Amniotic stem cell (primary cell): Measurements from ENCODE around the gene HTATIP2.
"Not testable (repeated sequence)": the region's sequence is repeated elsewhere in the genome, so short reads cannot be mapped to it uniquely, and the experiment has no call there.

Experiments
- DNase-seq: peaks from one replicate; lab custom pipeline; 2025; lab: John Stamatoyannopoulos, UW

HTATIP2 gene

DNA sequence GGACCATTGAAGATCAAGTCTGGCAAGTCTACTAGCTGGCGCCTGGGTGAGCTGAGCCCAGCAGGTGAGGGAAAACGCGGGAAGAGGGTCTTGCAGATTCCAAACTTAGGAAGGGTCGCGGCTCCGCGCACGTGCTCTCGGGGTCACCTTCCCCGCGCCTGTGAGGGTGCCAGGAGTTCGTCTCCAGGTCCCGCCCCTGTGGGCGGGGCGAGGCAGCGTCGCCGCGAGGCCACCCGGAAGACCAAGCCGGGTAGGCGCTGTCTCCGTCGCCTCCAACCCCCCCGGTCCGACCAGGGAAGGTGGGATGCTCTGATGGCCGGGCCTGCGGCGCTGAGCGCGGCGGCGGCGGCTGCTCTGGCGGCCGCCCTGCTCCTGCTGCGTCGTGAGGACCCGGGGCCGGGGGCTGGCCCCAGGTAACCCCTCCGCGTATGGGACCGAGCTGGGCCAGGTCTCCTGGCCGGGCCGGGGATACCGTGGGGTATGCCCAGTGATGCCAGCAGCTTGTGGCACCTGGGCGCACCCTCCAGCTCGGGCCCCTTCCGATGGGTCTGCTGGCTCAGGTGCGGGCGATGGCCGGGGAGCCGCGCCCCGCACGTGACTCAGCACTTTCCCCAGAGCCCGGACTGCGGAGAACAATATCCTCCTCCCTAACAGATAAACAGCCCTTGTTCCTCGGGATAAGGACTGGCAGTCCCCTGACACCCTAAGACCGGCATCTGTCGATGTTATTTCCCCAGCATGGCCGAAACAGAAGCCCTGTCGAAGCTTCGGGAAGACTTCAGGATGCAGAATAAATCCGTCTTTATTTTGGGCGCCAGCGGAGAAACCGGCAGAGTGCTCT, at the start of gene HTATIP2:
HTATIP2 (plus strand) TSS at position 215 of the 841 bp plus-strand sequence; CDS start at position 739, 524 bp downstream.
- no peak for DNase-seq

DNA sequence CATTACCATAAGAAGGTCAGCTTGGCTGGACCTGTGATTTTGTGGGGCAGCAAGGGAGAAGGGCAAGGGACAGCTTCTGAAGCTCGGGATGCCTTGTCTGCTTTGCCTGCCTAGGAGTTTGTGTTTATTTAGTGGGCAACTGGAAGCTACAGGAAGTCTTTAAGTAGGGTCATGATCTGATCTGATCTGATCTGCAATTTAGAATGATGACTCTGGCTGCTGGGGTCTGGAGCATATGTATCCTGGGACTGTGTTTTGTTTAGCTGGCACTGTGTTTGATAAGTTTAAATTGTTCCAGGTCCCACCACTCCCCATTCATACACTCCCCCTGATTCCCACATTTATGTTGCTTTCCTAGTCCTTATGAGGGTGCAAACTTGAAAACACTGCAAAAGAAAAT, 47.7 kb upstream of the HTATIP2 start:
- no peak for DNase-seq

DNA sequence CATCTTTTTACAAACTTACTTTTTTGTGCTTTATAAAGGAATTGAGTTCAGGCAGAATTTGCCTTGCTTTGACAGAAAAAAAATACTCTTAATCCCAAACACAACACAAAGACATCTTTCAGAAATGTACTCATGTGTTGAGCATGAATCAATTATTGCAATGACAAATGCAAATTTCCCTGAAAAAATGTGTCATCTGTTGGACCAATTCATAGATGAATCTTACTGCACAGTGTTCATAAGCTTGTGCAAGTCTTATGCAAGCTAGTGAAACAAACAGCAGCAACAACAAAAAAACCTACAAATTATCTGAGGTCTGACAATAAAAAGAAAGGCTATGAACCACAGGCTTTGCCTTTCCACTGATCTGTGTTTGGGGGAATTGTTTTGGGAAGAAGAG, 42.3 kb upstream of the HTATIP2 start:
- no peak for DNase-seq

DNA sequence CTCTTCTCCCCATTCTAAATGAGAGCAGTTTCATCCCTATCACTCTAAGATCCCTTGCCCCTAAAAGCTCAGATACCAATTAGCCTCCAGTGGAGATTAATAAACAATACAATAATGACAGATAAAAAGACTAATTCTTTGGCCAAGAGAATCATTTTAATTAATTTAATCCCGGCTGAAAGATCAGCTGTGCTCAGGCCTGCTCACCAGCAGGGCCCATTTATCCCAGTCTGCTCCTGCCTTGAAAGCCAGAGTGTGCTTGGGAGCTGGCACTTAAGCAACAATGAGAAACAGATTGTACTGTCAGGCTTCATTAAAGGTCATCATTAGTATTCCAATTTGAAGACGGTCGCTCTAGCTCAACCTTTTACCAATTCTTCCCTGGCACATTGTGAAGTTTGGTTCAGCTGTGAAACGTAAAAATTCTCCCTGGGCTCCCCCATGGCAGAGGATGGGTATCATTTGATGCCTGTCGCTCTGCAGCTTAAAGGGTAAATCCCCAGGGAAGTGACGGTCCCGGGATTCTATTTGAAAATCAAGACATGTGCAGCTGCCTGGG, 36.1 kb upstream of the HTATIP2 start:
- DNase-seq: no peak

DNA sequence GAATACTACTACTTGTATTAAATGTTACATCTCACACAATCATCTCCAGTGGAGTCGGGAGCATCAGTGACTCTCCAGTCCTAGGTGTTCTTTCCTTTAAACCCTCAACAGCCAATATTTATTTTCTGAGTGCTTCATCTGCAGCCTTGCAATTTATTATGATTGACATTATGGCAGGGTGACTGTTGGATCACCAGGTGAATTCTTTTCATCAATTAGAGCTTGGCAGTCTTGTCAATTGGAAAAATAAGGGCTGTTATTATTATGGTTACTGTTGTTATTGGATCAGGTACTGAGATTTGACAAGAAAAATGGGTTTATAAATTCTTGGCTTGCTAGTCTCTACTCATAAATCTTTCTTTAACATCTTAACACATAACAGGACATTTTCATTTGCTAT, 27.5 kb upstream of the HTATIP2 start:
- DNase-seq: no peak

DNA sequence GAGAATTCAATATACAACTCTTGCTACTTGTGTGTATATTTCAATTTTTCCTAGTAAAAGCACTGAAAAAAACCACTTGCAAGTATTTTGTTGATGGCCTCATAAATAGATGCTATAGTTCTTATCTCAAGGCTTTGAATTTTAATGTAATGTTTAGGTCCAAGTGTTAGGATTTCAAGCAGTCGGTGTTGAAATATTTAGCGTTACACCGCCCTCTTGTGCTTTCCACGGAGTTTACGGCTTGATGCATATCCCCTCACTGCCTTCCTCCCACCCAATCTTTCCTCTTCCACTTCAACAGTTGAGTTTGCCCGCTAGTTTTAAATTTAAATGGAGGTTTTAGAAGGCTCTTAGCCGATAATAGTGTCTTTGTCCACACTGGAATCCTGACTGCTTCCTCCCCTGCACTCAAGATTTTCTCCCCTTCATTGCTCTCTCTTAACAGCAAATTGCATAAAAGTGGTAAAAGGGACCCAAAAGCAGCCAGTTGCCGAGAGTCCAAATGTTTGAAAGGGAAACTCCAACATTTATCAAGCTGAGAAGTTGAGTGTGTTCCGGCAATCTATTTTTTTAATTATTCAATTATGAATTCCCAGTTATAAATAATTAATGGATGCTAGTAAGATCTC, 25.9 kb upstream of the HTATIP2 start:
- no peak for DNase-seq

DNA sequence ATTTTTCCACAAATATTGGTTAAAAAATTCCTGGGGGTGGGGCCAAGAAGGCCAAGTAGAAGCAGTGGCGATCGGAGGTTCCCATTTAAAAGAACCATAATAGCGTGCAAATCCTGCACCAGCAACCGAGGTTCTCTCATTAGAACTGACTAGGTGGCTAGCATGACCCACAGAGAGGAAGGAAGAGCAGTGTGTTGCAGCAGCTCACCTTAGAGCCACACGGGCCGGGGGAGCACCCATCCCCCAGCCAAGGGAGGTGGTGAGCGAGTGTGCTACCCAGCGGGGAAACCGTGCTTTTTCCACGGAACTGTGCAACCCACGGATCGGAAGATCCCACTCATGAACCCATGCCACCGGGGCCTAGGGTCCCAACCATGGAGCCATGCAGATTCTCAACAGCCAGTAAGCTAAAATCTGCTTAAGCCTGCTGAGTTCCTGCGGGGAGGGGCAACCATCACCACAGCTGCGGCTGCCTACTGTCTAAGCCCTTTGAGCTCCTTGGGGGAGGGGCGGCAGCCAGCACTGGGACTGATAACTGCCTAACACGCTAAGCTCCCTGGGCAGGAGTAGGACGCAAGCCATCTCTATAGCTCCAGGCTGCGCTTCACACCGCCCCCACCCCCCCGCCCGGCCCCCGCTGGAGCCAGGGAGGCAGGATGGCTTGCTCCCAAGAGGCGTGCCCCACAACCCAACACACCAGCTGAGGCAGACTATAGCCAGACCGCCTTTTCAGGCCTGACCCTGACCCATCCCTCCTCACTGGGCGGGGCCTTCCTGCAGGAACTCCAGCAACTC, 21.0 kb upstream of the HTATIP2 start:
- no peak for DNase-seq

DNA sequence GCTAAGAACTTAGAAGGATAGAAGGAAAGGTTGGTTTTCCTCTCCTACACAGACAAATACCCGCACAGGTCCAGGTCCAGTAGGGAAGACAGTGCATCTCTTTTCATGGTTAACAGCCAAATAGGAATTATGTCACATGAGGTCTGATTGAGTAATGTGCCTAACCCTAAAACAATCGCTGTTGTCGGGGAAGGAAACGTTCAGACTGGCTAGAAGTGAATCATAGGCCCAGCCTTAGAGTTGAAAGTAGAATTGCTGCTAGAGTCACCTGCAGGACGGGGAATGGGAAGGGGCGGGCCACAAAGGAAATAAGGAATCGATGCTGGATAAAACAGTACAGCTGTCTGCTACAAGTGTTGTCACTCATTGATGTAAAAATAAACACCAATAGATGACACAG, 12.4 kb upstream of the HTATIP2 start:
- no peak for DNase-seq

DNA sequence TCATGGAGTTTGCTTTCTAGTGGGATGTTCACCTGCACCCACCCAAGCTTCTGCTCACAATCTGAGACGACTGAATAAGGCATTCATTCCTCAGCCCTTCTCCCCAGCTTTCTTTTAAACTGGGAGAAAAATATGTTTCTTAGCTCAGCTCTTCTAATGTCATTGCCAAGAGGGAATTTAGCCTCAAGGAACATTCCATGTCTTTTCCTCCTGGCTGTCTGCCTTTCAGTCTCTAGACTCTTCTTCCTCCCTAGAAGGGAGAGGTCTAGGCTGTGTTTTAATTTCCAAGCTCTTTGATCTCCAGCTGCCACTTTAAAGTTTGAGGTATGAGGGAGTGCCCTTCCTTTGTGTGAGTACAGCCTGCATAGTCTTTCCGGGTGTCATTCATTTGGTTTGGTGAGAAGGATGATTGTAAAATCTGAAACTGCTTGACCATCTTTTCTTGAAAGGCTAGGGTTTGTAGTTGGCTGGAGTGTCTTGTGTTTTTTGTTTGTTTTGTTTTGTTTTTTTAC, 11.7 kb upstream of the HTATIP2 start:
- DNase-seq: no peak

DNA sequence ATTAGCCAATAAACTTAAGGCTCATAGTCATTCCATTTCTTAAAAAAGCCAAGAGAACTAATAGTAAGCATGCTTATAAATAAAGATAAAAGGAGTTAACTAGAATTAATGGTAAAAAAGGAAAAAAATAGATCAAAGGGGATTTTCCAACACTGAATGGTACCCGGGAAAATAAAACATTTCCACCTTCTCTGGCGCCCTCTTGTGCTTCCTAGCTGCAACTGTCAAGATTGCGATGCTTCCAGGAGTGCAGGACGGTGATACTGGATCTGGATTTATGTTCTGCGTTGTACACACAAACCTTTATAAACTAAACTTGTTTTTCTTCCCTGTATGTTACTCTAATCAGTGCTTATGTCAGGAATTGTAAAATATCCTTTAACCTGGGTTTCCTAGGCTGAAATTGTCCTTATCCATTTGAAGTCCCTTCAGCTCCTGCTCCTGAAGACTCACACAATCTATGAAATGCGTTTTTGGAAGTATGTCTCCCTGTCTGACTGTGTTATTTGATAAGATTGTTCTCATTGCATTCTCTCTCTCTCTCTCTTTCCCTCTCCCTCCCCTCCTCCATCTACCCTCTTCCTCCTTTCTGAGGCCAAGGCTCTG, 9.6 kb upstream of the HTATIP2 start:
- DNase-seq: no peak

DNA sequence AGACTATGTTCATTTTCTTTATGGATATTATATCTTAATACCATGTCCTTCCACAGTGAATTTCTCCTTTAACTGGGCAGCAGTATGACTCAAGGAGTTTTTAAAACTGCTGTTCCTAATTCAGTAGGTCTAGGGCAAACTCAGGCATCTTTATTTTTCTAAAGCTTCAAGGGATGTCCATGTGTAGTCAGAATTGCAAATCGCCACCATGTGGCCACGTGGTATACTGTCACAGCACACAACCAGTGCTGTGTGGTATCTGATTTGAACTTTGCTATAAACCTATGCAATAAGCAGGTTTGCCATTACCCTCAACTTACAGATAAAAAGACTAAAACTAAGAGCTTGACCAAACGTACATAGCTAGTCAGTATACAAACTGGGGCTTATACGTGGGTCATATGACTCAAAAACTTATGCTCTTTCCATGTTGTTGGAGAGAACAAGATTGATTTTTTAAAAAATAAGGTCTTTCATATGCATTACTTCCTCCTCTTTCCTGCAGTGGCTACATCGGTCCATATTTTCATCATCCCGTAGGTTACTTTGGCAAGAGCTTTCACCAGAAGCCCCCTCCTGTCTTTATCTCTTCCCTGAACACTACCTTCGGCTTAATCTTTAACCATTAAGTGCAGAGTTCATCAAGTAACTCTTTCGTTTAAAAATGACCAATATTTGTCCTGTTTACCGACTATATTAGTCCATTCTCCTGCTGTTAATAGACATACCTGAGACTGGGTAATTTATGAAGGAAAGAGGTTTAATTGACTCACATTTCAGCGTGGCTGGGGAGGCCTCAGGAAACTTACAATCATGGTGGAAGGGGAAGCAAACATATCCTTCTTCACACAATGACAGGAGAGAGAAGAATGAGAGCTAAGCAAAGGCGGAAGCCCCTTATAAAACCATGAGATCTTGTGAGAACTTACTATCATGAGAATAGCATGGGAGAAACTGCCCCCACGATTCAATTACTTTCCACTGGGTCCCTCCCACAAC, 8.0 kb upstream of the HTATIP2 start:
- no peak for DNase-seq

DNA sequence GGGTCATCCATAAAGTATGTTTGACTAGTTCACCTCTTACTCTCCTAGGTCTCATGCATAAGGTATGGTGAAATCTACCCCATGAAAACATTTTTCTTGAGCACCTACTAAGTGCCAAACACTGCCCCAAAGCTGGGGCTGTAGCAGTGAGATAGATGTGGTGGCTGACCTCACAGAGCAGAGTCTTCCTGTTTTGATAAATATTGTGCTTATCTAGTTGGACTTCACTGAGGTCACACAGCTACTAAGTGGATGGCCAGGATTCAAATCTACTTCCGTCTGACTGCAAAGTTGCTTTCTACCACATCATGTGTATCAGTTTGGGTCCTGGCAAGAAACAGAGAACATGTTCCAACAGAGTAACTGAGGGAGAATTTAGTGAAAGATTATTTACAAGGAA, 6.4 kb upstream of the HTATIP2 start:
- DNase-seq: no peak

DNA sequence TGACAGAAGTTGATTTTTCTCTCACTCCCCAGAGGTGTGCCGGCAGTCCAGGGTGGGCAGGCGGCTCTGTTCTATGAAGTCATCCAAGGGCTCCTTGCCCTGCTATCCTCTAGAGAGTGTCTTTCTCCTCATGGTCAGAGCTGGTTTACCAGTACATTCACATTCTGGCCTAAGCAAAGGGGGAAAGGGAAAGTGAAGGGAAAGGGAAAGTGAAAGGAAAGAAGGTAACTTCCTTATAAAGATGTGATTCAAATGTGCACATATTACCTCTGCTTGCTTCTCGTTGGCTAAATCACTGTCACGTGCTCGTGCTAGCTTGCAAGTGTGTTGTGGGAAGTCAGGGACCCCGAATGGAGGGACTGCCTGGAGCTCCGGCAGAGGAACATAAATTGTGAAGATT, 2.9 kb upstream of the HTATIP2 start:
- DNase-seq: no peak

DNA sequence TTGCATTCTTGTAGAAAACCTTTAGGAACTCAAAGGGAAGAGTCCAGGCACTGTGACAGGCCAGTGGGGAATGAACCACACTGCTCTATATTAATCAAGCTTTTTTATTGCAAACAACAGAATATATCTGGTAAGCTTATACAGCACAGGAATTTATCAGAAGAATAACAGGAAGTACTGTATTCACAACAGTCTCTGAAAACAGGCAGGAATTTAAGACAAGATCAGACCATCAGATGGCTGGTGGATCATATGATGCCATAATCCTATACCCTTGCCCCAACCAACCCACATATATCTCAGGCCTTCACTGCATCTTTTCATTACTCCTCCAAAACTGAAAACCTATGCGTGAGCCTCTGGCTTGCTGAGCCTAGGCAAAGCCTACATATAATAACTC, 1.0 kb upstream of the HTATIP2 start:
- DNase-seq: no peak

DNA sequence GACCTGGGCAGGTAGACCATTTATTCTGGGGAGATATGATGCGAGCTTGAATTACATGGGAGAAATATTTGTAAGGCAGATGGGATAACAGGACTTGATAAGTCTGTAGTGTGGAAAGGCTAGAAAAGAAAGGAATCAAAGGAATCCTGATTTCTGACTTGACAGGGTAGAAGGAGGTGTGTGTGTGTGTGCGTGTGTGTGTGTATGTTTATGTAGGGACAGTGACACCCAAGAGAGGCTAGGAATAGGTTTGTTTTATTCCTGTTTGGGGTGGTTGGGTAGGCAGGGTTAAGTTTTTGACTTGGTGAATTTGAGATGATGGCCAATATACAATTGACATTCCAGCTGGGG, 390 bp upstream of the HTATIP2 start:
- DNase-seq: no peak

DNA sequence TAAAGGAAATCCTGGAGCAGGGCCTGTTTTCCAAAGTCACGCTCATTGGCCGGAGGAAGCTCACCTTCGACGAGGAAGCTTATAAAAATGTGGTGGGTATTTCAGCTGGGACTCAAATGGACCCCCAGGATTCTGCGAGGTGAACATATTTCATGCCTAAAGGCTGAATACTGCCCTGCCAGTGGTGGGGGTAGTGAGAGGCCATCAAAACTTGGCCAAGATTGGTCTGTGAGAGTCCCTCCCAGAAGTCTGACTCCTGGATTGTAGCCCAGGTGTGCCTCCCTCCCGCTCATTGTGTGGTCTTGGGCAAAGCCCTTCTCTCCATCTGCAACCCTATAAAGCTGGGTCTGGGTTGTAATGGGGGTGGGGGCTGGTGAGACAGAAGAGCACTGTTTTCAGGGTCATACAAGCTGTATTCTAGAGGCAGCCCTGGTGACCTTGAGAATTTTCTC, 853 bp downstream of the HTATIP2 start:
- DNase-seq: no peak

DNA sequence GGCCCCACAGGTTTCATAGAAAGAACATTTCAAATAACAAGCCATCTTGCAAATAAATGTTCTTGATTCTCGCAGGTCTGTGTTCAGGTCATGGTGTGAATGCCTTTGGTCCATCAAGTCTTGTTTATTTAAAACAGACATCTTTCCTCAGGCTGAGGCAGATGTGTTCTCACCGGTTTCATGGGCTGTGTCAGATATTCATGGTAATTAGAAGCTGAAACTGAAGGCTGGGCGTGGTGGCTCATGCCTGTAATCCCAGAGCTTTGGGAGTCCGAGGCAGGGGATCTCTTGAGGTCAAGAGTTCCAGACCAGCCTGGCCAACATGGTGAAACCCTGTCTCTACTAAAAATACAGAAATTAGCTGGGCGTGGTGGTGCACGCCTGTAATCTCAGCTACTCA, 2.0 kb downstream of the HTATIP2 start:
- DNase-seq: not testable (repeated sequence)

DNA sequence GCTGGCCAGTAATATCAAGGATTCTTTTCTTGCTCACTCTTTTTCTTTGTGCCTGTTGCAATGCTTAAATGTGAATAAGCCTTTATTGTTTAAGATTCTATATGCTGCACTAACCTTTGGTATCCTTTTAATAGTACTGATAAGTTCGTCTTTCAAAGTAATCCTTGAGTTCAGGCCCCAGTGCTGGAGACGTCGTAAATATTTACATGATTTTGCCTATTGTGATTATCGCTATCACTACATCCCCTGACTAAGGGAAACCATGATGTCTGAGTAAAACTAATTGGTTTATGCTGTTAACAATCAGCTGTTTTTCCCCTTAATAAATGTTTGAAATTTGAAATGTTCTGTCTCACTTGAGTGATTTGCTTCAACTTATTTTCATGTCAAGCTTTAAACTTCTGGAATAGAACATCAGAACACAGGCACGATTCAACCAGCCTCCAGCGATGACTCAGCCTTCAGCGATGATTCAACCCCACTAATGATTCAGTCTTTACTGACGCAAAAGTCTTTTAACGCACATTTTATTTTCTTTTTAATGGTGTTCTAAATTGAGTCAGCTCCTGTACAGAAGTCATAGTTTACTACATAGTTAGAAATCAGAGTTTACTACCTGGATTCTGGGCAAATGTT, 3.9 kb downstream of the HTATIP2 start:
- peak; percentile 39 for DNase-seq

DNA sequence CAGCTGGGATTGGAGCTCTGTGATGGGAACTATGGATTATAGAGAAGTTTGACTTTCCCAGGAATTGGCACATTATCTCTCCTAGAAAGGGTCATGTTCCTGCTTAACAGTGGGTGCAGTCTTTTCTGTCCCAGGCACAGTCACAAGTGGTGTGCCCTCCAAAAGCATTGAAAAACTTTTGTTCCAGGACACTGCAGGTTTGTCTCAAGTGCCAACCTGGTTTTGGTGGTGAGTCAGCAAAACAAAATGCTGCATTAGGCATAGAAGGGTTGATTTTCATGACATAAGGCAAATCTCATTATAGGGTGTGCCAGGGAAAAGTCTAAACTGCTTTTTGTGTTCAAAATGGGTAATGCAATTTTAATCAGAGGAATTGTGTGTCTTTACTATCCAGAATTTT, 4.9 kb downstream of the HTATIP2 start:
- DNase-seq: no peak

DNA sequence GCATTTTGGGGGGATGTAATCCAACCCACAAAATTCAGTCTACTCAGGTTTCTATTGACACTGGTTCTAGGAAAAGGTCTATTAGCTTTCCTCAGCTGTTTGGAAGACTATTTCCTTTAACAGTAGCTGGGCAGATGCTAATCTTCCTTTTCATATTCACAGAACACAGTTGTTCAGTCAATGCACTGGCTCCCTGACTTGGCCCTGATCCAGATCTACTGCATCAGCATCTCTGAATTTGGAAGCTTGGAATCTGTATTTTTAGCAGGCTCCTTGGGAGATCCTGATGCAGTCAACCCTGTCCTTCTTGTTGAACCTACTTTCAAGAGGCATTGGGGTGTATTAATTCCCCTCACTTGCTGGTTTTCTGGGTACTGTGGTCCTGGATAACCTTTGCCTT, 6.3 kb downstream of the HTATIP2 start:
- DNase-seq: no peak
